ENCODE results near the gene BBIP1.

DNA sequence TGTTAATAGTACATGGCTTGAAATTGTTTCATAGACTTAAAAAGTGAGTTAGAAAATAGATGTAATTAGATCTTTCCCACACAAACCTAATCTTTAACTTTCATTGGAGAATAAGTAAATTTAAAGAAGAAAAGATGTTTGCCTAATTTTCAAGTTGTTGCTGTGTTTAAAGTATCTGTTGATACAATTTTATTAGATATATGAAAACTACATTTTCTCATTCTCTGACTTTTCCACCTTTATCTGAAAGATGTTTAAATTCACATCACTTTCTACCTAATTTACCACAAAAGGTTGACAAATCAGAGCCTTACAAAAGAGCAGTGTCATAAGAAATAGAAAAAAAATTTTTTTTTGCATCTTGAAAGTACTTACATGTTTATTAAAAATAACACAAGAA is 46.2 kb upstream of the BBIP1 start:
- TF ChIP-seq, protein P1, sequence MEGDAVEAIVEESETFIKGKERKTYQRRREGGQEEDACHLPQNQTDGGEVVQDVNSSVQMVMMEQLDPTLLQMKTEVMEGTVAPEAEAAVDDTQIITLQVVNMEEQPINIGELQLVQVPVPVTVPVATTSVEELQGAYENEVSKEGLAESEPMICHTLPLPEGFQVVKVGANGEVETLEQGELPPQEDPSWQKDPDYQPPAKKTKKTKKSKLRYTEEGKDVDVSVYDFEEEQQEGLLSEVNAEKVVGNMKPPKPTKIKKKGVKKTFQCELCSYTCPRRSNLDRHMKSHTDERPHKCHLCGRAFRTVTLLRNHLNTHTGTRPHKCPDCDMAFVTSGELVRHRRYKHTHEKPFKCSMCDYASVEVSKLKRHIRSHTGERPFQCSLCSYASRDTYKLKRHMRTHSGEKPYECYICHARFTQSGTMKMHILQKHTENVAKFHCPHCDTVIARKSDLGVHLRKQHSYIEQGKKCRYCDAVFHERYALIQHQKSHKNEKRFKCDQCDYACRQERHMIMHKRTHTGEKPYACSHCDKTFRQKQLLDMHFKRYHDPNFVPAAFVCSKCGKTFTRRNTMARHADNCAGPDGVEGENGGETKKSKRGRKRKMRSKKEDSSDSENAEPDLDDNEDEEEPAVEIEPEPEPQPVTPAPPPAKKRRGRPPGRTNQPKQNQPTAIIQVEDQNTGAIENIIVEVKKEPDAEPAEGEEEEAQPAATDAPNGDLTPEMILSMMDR (IDR thresholded peaks at IDR 0.05) = no peak
- TF ChIP-seq POLR2A (IDR thresholded peaks at IDR 0.05) = no peak
